ENCODE results near the gene ZNF41. TPM values are rescaled to one million over a fixed set of nuclear protein-coding genes. Genes with fewer than 3 reads are reported as not detected.
"Not testable (repeated sequence)": the region's sequence is repeated elsewhere in the genome, so short reads cannot be mapped to it uniquely, and the experiment has no call there.

Gene ZNF41
- total RNA-seq, 3 donors from 2014 or later, result 9.4 to 14.0 (median 12.0) TPM

DNA sequence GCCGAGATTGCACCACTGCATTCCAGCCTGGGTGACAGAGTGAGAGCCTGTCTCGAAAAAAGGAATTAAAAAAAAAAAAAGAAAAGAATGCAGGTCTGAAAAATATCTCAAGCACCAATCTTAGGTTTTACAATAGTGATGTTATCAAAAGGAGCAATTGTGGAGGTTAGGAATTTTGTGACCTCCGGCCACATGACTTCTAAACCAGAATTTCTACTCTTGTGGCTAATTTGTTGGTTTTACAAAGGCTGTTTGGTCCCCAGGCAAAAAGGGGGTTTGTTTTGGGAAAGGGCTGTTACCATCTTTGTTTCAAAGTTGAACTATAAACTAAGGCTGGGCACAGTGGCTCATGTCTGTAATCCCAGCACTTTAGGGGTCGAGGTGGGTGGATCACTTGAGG is 15.4 kb upstream of the ZNF41 start:
- ATAC-seq (no peak), DNase-seq (no peak)
- Histone ChIP-seq H3K4me3 (no peak overlapping the region), H3K4me1 (ENCODE audit: low read depth) (no peaks in the 10 kb centered on the region), H3K9me3 (no peaks in the 10 kb centered on the region), H3K36me3 (ENCODE audit: low read depth) (no peaks in the 10 kb centered on the region)
- TF ChIP-seq, protein P1, sequence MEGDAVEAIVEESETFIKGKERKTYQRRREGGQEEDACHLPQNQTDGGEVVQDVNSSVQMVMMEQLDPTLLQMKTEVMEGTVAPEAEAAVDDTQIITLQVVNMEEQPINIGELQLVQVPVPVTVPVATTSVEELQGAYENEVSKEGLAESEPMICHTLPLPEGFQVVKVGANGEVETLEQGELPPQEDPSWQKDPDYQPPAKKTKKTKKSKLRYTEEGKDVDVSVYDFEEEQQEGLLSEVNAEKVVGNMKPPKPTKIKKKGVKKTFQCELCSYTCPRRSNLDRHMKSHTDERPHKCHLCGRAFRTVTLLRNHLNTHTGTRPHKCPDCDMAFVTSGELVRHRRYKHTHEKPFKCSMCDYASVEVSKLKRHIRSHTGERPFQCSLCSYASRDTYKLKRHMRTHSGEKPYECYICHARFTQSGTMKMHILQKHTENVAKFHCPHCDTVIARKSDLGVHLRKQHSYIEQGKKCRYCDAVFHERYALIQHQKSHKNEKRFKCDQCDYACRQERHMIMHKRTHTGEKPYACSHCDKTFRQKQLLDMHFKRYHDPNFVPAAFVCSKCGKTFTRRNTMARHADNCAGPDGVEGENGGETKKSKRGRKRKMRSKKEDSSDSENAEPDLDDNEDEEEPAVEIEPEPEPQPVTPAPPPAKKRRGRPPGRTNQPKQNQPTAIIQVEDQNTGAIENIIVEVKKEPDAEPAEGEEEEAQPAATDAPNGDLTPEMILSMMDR (IDR thresholded peaks at IDR 0.05), result no peak
- intact Hi-C loops (cut with DNase I, micrococcal nuclease), result no loop called here

DNA sequence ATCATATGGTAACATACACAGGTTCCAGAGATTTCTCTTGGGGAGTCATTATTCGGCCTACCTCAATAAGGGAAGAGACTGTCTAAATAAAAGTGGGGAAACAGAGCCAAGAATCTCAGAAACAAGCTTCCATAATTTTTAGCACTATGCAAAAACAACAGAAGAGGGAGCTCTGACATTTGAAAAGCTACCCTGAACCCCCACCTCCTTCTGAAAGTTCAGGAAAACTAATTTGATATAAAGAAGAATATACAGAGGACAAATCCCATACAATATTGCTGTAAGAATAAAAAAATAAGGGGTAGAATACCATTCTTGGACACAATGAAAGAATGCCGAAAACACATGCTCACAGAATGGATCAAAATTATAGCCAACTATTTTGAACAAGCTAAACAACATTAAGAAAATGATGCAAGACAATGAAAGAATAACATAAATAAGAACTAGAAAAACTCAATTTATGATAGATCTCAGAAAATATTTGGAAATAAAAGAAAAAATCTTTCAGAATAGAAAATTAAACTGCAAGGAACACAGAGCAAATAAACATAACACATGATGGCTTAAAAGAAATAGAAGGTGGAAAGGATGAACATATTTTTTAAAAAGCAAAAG is 14.4 kb upstream of the ZNF41 start:
- TF ChIP-seq, protein P1 (IDR thresholded peaks at IDR 0.05), result no peak
- no peaks in the 10 kb centered on the region for H3K4me1 ChIP-seq (ENCODE audit: low read depth)
- H3K9me3 ChIP-seq, result no peaks in the 10 kb centered on the region
- no peak overlapping the region for H3K4me3 ChIP-seq
- intact Hi-C loops (cut with DNase I, micrococcal nuclease), result no loop called here
- DNase-seq, result no peak
- no peaks in the 10 kb centered on the region for H3K36me3 ChIP-seq (ENCODE audit: low read depth)
- ATAC-seq, result no peak

DNA sequence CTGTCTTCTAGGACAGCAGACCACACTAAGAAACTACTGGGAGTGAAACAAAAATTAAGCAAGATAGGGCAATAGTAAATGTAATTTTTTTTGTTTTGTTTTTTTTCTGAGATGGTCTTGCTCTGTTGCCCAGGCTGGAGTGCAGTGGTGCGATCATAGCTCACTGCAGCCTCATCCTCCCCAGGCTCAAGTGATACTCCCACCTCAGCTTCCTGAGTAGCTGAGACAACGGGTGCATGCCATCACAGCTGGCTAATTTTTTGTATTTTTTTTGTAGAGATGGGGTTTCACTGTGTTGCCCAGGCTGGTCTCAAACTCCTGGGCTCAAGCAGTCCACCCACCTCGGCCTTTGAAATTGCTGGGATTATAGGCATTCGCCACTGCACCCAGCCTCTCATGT is 9.1 kb upstream of the ZNF41 start:
- H3K36me3 ChIP-seq (ENCODE audit: low read depth); H3K4me1 ChIP-seq (ENCODE audit: low read depth); H3K9me3 ChIP-seq; intact Hi-C loops (cut with DNase I, micrococcal nuclease); H3K4me3 ChIP-seq; ATAC-seq; DNase-seq: not testable (repeated sequence)

DNA sequence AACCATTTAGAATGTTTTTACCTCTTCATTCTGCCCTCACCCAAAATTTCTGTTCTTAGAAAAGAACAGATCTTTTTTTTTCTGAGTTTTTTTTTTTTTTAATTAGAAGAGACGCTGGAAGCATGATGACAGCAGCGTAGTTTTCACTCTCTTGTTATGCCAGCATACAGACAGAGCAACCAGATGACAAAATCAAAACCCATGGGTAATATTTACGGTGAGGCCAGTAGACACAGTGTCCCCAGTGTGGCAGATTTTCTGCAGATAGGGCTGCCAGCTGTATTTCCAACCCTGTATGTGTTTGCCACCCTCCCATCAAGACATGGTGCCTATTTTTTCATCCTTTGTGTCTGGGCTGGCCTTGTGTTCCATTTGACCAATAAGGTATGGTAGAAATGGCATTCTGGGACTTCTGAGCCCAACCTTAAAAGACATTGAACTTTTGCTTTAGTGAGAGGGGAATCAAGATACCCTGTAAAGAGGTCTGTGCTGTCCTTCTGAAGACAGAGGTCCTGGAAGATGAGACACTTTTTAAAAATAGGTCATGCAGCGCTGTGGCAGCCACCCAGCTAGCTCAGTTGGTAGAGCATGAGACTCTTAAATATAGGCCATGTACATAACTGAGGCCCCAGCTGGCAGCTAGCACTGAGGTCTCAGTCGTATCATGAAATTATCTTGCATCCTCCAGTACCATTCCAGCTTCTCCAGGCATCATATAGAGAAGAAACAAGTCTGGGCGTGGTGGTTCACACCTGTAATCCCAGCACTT is 6.7 kb upstream of the ZNF41 start:
- intact Hi-C loops (cut with DNase I, micrococcal nuclease), result no loop called here
- H3K36me3 ChIP-seq (ENCODE audit: low read depth), result no peaks in the 10 kb centered on the region
- peaks cover 3% of the 10 kb centered on the region for H3K4me1 ChIP-seq (ENCODE audit: low read depth)
- DNase-seq (no peak), ATAC-seq (no peak)
- H3K9me3 ChIP-seq, result no peaks in the 10 kb centered on the region
- H3K4me3 ChIP-seq, result no peak overlapping the region
- TF ChIP-seq, protein P1 (IDR thresholded peaks at IDR 0.05), result no peak

DNA sequence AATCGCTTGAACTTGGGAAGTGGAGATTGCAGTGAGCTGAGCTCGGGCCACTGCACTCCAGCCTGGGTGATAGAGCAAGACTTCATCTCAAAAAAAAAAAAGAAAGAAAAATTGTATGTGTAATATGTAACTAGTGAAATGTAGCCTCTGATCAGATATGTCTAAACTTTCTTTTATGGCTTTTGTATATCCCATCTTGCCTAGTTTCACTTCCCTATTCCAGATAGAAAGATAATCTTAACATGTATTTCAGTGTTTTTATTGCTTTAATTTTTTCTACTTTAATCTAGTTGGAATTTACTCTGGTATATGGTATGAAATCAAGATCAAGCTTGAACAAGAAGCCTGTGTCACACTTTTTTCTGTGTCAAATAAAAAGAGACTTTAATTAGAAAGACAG is 1.9 kb upstream of the ZNF41 start:
- TF ChIP-seq, protein P1 (IDR thresholded peaks at IDR 0.05), result no peak
- H3K36me3 ChIP-seq (ENCODE audit: low read depth), result no peaks in the 10 kb centered on the region
- ATAC-seq (no peak), DNase-seq (no peak)
- intact Hi-C loops (cut with DNase I, micrococcal nuclease), result no loop called here
- H3K4me3 ChIP-seq, result no peak overlapping the region
- peaks cover 6% of the 10 kb centered on the region for H3K4me1 ChIP-seq (ENCODE audit: low read depth)
- H3K9me3 ChIP-seq, result no peaks in the 10 kb centered on the region
